Hematopoietic multipotent progenitor cell treated with erythropoietin and hydrocortisone succinate and interleukin-3 and kit ligand, for 8 days (in vitro differentiated cells): ENCODE measurements around the gene PDZRN3.

Experiments used
- DNase-seq: peaks from one replicate; pipeline ENCODE4 v3.0.0-alpha.2; 2015

PDZRN3 gene

GRCh38 chr3:73550032-73550431, 74.7 kb downstream of the PDZRN3 start:
- no peak for DNase-seq

DNA sequence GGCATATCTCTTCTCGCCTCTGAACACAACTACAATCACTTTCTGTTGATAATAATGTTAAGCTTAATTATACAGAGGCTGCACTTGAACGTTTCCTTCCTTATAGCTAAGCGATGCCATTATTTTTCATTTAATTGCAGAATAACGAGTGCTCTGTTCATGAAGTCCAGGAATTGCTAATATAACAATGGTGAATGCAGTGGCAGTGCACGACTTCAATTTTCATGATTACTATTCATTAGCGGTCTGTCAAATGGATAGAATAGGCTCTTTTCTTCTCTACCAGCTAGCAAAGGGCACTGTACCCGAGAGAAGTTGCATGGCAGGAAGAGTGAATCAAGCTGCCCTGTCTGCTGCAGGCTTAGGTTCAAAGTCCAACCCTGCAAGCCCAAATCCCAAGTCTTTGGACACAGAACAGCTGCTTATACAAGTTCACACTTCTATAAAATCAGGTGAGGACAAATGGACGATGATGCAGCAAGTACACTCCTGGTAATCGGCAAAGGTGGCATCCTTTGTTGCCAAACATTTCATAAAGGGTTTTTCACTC, 75.6 kb downstream of the PDZRN3 start:
- DNase-seq, result no peak

DNA sequence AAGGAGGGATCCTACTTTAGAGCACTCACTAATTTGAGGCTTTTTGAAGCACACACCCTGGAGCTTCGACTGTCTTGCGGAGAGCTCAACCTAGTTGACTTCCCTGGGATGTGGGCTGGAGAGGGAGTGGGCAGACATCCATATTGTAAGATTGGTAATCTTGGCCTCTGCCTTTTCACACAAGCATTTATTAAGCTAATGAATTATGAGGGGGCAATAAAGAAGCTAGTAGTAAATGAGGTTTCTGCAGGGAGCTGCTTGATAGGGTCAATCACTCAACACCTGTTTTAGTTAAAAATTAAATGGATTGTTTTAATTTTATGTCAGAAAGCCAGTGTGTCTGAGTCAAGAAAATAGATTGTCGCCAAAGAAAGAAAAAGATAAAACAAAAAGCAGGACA, 76.3 kb downstream of the PDZRN3 start:
- DNase-seq, result no peak

DNA sequence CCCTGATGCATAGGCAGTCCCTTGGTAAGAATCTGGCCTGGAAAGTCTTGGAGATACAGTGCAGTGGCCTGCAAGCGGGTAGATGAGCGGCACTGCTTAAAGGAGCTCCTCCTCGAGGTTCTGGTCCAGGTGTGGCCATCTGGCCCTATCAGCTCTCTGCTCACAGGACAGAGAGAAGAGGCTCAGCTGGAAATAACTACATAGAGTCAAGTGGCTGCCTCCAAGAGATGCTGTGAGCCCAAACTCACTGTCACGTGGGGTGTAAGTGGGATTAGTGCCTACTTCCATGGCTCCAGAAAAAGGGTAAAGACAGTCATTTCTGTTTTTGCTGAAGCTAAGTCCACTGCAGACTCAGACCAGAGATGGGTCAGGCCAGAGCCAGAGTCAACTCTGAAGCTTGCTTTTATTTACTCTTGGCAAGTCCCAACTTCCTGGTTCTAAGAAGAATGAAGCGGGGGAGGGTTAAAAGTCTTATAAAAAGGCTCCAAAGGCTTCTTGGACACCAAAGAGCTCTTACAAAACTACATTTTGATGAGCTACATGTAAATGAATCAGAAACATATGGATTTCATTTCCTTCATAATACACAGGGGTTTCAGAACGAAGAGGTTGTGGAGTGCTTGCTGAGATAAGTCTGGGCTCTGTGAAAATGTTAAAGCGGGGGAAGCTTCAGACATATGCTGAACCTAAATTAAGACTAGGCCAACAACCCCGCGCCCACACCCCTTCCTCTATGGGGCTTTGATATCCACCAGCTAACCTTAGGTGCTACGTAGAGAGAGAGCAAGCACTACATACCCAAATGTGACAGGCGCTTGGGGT, 77.1 kb downstream of the PDZRN3 start:
- no peak for DNase-seq

- no peak for DNase-seq
These were observed 77.8 kb downstream of the PDZRN3 start for GRCh38 chr3:73546961-73547360.

DNA sequence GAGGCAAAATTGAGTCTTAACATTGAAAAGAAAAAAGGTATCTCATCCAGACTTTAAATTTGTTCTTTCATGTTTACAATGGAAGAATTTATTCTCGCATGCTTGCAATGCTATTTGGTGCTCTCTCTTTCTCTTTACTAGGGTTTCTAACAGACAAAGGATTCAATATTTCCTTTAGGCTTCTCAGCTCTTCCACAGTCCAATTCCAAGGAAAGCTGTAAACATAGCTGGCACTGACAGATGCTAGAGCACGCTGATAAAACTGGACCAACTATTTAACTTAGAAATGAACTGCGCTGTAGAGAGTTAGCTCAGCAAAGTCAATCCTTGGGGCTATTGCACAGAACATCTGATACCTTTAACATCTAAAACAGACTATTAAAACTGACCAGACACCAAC, 81.3 kb downstream of the PDZRN3 start:
- no peak for DNase-seq

GRCh38 chr3:73542136-73542535, 82.6 kb downstream of the PDZRN3 start:
- no peak for DNase-seq

DNA sequence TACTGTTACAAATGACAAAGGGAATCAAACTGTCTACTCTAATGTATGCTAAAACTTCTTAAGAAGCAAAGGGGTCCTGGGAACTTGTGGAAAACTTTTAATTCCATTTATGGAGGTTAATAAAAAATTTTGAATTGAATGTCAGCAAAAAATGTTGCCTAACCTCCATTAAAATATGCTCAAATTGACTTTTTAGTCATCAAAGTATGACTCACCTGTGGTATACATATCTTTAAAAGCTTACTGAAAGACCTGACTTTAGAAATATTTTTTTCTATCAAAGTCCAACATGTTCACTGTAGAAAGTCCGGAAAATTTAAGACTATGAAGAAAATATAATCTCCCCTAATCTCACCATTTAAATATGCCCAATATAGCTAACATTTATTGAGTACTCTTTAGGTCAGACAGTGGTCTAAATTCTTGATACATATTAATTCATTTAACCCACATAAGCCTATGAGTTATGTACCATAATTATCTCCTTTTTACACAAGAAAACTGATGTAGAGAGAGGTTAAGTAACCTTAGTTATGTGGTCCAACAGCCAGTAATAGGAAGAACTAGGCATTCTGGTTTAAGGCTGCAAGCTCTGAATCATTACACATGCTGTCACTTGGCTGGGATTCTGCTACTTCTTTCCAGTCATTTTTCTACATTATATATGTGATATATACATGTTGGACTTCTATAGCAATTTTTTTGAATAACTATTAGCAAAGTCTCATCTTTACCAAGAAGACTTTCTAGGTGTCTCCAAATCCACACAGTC, 83.6 kb downstream of the PDZRN3 start:
- DNase-seq, result no peak

DNA sequence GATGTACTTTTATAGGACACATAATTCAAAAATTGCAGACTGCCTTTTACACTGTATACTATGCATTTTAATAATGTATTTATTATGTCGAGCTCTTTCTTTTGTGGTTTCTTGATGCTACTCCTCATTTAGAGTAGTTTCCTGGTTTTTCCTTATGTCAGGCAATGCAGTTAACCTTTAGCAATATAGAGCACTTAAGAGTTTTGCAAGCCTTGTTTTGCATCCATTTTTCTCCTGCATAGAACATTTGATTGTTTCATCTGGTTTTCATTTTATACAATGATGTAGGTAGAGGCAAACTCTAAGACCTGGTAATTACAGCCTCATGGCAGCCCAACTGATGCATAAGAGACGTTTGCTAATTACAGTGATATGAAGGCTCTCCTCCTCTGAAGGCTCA, 86.3 kb downstream of the PDZRN3 start:
- DNase-seq, result no peak

GRCh38 chr3:73536952-73537351, 87.8 kb downstream of the PDZRN3 start:
- DNase-seq, result no peak

DNA sequence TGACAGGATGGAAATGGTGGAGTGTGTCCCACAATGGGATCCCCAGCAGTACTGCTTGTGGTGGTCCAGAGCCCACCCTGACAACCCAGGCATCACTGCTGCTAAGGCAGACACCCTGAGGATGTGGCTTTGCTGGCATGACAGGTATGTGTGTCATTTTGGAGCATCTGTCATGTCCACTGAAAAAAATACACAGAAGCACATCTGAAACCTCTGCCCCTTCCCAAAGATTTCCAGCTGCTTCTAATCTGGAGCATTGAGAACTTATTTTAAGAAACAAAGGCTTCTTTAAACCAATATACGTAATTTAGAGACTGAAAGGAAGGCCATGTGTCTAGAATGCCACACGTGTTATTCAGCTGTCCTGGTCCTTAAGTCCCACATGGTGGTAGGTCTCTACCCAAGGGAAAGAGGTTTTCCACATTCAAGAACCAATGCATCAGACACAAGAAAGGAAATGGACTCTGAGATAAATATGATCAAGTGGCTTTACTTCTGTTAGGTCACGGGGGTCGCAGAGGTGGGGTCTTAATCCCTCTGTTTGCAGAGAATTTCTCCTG, 88.3 kb downstream of the PDZRN3 start:
- DNase-seq, result no peak

DNA sequence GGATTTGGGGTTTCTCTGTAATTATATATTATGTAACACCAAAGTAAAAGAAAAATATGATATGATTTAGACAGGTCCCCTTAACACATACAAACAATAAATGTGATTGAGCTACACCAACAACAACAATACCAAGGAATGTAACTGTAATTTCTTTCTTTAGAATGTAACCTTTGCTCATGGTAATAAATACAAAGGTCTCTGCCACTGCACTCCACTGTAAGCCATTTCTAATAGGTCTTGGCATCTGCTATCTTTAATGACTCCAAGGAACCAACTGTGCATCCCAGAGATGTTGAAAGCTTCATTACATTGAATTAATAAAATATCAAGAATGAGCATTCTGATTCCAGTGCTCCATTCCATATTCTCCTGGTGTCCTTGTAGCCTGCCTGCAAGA, 88.8 kb downstream of the PDZRN3 start:
- no peak for DNase-seq

GRCh38 chr3:73535137-73535536, 89.6 kb downstream of the PDZRN3 start:
- no peak for DNase-seq

DNA sequence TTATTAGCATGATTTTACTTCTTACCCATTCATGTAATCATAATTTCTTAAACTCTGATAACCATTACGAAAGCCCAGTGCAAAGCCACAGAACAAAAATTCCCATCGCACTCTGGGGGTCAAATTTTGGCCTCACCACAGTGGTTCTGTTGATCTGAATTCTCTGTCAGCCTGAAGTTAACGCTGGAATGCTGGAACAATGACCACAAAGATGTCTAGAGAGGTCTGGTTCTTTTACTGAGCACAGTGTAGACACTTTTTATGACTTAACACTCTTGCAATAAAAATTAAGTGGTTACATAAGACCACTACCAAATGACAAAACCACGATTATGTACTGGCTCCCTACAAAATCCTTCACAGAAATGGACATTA, 94.7 kb downstream of the PDZRN3 start:
- no peak for DNase-seq

GRCh38 chr3:73529308-73530021, 95.3 kb downstream of the PDZRN3 start:
- no peak for DNase-seq

- DNase-seq, result no peak
These were observed 99.2 kb downstream of the PDZRN3 start for GRCh38 chr3:73525591-73525990.

- no peak for DNase-seq
These were observed 101.1 kb downstream of the PDZRN3 start for GRCh38 chr3:73523661-73524060.

- DNase-seq, result no peak
These were observed 102.9 kb downstream of the PDZRN3 start for GRCh38 chr3:73521734-73522336.

GRCh38 chr3:73520931-73521461, 103.7 kb downstream of the PDZRN3 start:
- DNase-seq, result no peak

DNA sequence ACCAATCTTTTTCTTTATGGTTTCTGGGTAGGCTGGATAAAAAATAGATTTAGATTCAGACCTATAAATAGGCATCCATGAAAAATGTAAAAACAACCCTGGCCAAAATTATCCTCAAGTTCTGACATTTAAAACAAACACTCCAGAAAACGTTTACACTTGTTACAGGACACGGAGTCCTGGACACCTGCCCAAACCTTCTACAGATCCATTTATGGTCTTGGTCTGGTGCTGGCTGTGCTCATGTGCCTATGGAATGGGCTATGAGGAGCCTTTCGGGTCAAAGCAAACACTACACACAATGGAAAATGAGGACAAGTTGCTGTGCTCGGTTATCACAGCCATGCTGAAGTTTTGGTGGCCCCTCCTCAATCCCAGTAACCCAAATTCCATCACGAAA, 108.1 kb downstream of the PDZRN3 start:
- no peak for DNase-seq

DNA sequence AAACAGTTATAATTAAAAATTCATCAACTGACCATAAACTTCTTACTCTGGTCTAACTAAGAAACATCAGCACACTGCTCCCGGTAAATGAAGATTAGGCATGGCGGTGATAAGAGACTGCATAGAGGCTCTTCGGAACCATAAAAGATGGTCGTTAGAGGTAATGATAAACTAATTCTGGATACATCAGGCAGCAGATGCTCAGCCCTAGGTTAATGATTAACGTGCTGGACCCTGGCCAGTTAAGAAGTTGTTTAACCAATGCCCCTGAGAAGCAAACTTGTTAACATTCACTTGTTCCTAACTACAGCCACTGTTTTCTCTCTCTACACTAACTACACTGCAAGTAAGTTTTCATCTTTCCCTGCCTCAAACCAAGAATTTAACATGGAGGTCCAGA, 111.5 kb downstream of the PDZRN3 start:
- DNase-seq, result no peak
